Measurements from ENCODE around the gene SPG11. TPM values are rescaled to one million over a fixed set of nuclear protein-coding genes. Genes with fewer than 3 reads are reported as not detected.

The SPG11 gene
- total and polyA plus RNA-seq, 2 of the 13 experiments (the other 11 are each of a cell fraction or from before 2014, with no cell fraction given) = 31.5 to 40.7 TPM

DNA sequence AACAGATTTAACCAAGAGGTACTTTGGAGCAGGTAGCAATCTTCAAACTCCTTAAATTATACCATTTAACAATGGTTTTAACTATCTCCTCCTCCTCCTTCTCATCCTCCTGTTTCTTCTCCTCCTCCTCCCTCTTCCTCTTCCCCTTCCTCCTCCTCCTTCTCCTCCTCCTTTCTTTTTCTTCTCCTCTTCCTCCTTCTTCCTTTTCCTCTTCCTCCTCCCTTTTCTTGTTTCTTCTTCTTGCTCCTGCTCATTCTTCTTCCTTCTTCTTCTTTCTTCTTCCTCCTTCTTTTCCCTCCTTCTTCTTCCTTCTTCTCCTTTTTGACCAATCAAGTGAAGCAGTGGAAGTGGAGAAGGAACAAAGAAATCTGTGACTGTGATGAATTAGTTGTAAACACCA, 33.6 kb upstream of the SPG11 start (continued):
- no peak for TF ChIP-seq HOXA9 (CRISPR knock-in tag; IDR thresholded peaks at IDR 0.05; ENCODE audit: borderline replicate concordance)
- no peak for TF ChIP-seq ZNF530 (CRISPR knock-in tag; IDR thresholded peaks at IDR 0.05; ENCODE audit: low read depth)
- TF ChIP-seq, protein P1, sequence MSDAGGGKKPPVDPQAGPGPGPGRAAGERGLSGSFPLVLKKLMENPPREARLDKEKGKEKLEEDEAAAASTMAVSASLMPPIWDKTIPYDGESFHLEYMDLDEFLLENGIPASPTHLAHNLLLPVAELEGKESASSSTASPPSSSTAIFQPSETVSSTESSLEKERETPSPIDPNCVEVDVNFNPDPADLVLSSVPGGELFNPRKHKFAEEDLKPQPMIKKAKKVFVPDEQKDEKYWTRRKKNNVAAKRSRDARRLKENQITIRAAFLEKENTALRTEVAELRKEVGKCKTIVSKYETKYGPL (CRISPR knock-in tag; IDR thresholded peaks at IDR 0.05) = no peak
- TF ChIP-seq RFX5 (IDR thresholded peaks at IDR 0.05; ENCODE audit: low read depth, low read length) = no peak
- no peak for TF ChIP-seq ZNF746 (CRISPR knock-in tag; IDR thresholded peaks at IDR 0.05)
- TF ChIP-seq, protein P2, sequence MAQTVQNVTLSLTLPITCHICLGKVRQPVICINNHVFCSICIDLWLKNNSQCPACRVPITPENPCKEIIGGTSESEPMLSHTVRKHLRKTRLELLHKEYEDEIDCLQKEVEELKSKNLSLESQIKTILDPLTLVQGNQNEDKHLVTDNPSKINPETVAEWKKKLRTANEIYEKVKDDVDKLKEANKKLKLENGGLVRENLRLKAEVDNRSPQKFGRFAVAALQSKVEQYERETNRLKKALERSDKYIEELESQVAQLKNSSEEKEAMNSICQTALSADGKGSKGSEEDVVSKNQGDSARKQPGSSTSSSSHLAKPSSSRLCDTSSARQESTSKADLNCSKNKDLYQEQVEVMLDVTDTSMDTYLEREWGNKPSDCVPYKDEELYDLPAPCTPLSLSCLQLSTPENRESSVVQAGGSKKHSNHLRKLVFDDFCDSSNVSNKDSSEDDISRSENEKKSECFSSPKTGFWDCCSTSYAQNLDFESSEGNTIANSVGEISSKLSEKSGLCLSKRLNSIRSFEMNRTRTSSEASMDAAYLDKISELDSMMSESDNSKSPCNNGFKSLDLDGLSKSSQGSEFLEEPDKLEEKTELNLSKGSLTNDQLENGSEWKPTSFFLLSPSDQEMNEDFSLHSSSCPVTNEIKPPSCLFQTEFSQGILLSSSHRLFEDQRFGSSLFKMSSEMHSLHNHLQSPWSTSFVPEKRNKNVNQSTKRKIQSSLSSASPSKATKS (CRISPR knock-in tag; IDR thresholded peaks at IDR 0.05) = no peak
- TF ChIP-seq, protein P3, sequence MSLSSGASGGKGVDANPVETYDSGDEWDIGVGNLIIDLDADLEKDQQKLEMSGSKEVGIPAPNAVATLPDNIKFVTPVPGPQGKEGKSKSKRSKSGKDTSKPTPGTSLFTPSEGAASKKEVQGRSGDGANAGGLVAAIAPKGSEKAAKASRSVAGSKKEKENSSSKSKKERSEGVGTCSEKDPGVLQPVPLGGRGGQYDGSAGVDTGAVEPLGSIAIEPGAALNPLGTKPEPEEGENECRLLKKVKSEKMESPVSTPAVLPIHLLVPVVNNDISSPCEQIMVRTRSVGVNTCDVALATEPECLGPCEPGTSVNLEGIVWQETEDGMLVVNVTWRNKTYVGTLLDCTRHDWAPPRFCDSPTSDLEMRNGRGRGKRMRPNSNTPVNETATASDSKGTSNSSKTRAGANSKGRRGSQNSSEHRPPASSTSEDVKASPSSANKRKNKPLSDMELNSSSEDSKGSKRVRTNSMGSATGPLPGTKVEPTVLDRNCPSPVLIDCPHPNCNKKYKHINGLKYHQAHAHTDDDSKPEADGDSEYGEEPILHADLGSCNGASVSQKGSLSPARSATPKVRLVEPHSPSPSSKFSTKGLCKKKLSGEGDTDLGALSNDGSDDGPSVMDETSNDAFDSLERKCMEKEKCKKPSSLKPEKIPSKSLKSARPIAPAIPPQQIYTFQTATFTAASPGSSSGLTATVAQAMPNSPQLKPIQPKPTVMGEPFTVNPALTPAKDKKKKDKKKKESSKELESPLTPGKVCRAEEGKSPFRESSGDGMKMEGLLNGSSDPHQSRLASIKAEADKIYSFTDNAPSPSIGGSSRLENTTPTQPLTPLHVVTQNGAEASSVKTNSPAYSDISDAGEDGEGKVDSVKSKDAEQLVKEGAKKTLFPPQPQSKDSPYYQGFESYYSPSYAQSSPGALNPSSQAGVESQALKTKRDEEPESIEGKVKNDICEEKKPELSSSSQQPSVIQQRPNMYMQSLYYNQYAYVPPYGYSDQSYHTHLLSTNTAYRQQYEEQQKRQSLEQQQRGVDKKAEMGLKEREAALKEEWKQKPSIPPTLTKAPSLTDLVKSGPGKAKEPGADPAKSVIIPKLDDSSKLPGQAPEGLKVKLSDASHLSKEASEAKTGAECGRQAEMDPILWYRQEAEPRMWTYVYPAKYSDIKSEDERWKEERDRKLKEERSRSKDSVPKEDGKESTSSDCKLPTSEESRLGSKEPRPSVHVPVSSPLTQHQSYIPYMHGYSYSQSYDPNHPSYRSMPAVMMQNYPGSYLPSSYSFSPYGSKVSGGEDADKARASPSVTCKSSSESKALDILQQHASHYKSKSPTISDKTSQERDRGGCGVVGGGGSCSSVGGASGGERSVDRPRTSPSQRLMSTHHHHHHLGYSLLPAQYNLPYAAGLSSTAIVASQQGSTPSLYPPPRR (CRISPR knock-in tag; IDR thresholded peaks at IDR 0.05; ENCODE audit: borderline replicate concordance) = no peak
- TF ChIP-seq FOXJ3 (CRISPR knock-in tag; IDR thresholded peaks at IDR 0.05; ENCODE audit: borderline replicate concordance) = no peak
- TF ChIP-seq, protein P4, sequence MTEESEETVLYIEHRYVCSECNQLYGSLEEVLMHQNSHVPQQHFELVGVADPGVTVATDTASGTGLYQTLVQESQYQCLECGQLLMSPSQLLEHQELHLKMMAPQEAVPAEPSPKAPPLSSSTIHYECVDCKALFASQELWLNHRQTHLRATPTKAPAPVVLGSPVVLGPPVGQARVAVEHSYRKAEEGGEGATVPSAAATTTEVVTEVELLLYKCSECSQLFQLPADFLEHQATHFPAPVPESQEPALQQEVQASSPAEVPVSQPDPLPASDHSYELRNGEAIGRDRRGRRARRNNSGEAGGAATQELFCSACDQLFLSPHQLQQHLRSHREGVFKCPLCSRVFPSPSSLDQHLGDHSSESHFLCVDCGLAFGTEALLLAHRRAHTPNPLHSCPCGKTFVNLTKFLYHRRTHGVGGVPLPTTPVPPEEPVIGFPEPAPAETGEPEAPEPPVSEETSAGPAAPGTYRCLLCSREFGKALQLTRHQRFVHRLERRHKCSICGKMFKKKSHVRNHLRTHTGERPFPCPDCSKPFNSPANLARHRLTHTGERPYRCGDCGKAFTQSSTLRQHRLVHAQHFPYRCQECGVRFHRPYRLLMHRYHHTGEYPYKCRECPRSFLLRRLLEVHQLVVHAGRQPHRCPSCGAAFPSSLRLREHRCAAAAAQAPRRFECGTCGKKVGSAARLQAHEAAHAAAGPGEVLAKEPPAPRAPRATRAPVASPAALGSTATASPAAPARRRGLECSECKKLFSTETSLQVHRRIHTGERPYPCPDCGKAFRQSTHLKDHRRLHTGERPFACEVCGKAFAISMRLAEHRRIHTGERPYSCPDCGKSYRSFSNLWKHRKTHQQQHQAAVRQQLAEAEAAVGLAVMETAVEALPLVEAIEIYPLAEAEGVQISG (CRISPR knock-in tag; IDR thresholded peaks at IDR 0.05) = no peak
- no peak for TF ChIP-seq TSC22D2 (CRISPR knock-in tag; IDR thresholded peaks at IDR 0.05; ENCODE audit: borderline replicate concordance)
- TF ChIP-seq MAFF (IDR thresholded peaks at IDR 0.05; ENCODE audit: low read depth, low read length) = no peak
- no peak for TF ChIP-seq ZFP36L2 (CRISPR knock-in tag; IDR thresholded peaks at IDR 0.05)
- TF ChIP-seq, protein P5, sequence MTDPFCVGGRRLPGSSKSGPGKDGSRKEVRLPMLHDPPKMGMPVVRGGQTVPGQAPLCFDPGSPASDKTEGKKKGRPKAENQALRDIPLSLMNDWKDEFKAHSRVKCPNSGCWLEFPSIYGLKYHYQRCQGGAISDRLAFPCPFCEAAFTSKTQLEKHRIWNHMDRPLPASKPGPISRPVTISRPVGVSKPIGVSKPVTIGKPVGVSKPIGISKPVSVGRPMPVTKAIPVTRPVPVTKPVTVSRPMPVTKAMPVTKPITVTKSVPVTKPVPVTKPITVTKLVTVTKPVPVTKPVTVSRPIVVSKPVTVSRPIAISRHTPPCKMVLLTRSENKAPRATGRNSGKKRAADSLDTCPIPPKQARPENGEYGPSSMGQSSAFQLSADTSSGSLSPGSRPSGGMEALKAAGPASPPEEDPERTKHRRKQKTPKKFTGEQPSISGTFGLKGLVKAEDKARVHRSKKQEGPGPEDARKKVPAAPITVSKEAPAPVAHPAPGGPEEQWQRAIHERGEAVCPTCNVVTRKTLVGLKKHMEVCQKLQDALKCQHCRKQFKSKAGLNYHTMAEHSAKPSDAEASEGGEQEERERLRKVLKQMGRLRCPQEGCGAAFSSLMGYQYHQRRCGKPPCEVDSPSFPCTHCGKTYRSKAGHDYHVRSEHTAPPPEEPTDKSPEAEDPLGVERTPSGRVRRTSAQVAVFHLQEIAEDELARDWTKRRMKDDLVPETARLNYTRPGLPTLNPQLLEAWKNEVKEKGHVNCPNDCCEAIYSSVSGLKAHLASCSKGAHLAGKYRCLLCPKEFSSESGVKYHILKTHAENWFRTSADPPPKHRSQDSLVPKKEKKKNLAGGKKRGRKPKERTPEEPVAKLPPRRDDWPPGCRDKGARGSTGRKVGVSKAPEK (CRISPR knock-in tag; IDR thresholded peaks at IDR 0.05; ENCODE audit: borderline replicate concordance) = no peak
- TF ChIP-seq TOE1 (CRISPR knock-in tag; IDR thresholded peaks at IDR 0.05) = no peak
- no peak for TF ChIP-seq ZNF12 (CRISPR knock-in tag; IDR thresholded peaks at IDR 0.05)
- TF ChIP-seq ZFP37 (CRISPR knock-in tag; IDR thresholded peaks at IDR 0.05; ENCODE audit: borderline replicate concordance) = no peak
